Thoracic aorta (tissue), 2 donors: ENCODE measurements around the gene BDP1. TPM values are rescaled to one million over a fixed set of nuclear protein-coding genes. Genes with fewer than 3 reads are reported as not detected.

Source experiments
- ATAC-seq: fragments of 150-250 bp; one replicate; pipeline ENCODE4 v1.8.0; 2017; ENCODE audit warnings: low read depth; ENCODE audit not compliant: insufficient number of reproducible peaks, low FRiP score
- DNase-seq: peaks from one replicate; pipeline ENCODE4 v3.0.0-alpha.2; 2020; ENCODE audit warnings: low spot score
- H3K27ac ChIP-seq, 2 donors: fragments of 200-600 bp; sonication (generic); 1 replicate in 1 of 2; 2 replicates in 1 of 2; pipeline ENCODE4 v1.5.1; 2016; ENCODE audit warnings: mild to moderate bottlenecking in 2 of 2, moderate library complexity in 2 of 2
- H3K27me3 ChIP-seq: fragments of 200-600 bp; sonication (generic); replicated peaks from 2 replicates; pipeline ENCODE4 v1.6.0; 2016; ENCODE audit warnings: mild to moderate bottlenecking; ENCODE audit not compliant: insufficient read depth
- H3K36me3 ChIP-seq: fragments of 200-600 bp; sonication (generic); one replicate; pipeline ENCODE4 v1.5.1; 2016
- H3K4me1 ChIP-seq, 2 donors: fragments of 200-600 bp; sonication (generic); 1 replicate in 1 of 2; 2 replicates in 1 of 2; pipeline versions ENCODE4 v1.5.1 to v1.6.0; 2016; ENCODE audit warnings: low read depth in 2 of 2, mild to moderate bottlenecking in 1 of 2; ENCODE audit not compliant: control insufficient read depth in 1 of 2
- H3K4me3 ChIP-seq: fragments of 200-600 bp; sonication (generic); 2 replicates; pipeline ENCODE4 v1.5.1; 2016; ENCODE audit warnings: mild to moderate bottlenecking
- H3K9me3 ChIP-seq: fragments of 200-600 bp; sonication (generic); 2 replicates; pipeline ENCODE4 v1.5.1; 2016
- total RNA-seq, 2 donors: library from RNA; depleted of rRNA; stranded (reverse); fragments of >200 nt; gene quantifications; one replicate each; pipeline versions ENCODE4 v1.1.0 to v1.2.3, GENCODE V29; 2016
- TF ChIP-seq, protein P1 (sequence below): fragments of 200-600 bp; sonication (generic); IDR thresholded peaks from one replicate; pipeline ENCODE4 v1.5.1; 2019; ENCODE audit warnings: antibody characterized with exemption

BDP1 gene
- total RNA-seq, 2 donors from 2014 or later = 29.2 to 47.8 TPM

DNA sequence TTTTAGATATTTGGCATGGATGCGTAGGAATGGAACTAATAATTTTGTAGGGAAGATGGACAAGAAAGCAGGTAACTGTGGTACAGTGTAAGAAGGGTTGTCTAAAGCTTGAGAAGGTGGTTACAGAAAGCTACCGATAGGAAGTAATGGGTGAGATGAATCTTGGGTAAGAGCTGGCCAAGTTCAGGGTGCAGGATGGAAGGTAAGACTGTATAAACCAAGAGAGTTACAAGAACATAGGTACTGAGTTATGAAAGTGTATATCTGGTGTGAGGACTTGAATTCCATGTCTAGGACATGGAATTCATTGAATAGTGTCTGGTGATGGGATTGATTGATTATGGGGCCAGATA, 133.1 kb downstream of the BDP1 start:
- Histone ChIP-seq H3K36me3 (no peaks in the 10 kb centered on the region), H3K27me3 (no peaks in the 10 kb centered on the region), H3K9me3 (no peaks in the 10 kb centered on the region), H3K4me3 (peak overlapping the region; percentile 82), H3K4me1 (peaks cover 16 to 60% of the 10 kb centered on the region in 2 donors), H3K27ac (peak overlapping the region; percentile 7 to 84)
- TF ChIP-seq, protein P1, sequence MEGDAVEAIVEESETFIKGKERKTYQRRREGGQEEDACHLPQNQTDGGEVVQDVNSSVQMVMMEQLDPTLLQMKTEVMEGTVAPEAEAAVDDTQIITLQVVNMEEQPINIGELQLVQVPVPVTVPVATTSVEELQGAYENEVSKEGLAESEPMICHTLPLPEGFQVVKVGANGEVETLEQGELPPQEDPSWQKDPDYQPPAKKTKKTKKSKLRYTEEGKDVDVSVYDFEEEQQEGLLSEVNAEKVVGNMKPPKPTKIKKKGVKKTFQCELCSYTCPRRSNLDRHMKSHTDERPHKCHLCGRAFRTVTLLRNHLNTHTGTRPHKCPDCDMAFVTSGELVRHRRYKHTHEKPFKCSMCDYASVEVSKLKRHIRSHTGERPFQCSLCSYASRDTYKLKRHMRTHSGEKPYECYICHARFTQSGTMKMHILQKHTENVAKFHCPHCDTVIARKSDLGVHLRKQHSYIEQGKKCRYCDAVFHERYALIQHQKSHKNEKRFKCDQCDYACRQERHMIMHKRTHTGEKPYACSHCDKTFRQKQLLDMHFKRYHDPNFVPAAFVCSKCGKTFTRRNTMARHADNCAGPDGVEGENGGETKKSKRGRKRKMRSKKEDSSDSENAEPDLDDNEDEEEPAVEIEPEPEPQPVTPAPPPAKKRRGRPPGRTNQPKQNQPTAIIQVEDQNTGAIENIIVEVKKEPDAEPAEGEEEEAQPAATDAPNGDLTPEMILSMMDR = no peak
- ATAC-seq = no peak
- DNase-seq = no peak

DNA sequence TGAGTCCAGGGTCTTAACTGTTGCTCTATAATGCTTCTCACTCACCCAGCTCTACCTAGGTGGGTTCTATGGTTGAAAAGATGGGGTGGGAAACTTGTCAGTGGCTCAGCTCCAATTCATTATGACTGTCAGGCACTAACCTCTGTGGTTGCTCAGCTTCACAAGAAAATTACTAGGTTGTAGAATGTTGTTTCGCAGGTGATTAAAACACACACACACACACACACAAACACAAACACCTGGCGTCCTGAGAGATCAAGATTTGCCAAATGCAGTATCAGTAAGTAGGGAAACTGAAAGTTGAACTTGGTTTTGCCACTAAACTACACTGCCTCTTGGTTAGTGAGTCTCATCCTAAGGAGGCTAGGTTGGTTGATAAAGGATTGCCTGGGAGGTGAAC, 134.5 kb downstream of the BDP1 start:
- ATAC-seq (no peak), DNase-seq (no peak)
- H3K4me3 ChIP-seq = no peak overlapping the region
- no peaks in the 10 kb centered on the region for H3K9me3 ChIP-seq
- H3K36me3 ChIP-seq = no peaks in the 10 kb centered on the region
- H3K27me3 ChIP-seq = no peaks in the 10 kb centered on the region
- peaks cover 13 to 52% of the 10 kb centered on the region in 2 donors for H3K4me1 ChIP-seq
- no peak overlapping the region for H3K27ac ChIP-seq
- TF ChIP-seq, protein P1 = no peak

DNA sequence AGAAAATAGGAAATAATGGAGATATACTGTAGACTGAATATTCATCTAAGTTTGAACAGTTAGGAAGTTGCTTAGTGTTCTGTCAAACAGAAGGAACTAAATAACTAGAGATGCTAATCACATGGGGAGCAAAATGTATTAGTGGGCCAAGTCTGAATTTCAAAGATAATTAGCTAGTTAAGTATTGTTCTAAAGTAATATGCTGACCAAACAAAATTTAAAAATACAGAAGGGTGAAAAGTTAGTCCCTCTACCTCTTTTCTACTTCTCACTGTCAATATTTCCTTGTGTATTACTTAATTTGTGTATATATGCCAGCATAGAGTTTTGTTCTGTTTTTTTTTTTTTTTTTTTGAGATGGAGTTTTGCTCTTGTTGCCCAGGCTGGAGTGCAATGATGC, 135.6 kb downstream of the BDP1 start:
- DNase-seq (no peak), ATAC-seq (no peak)
- peaks cover under 1% of the 10 kb centered on the region for H3K36me3 ChIP-seq
- H3K4me1 ChIP-seq = peaks cover 19 to 60% of the 10 kb centered on the region in 2 donors
- H3K9me3 ChIP-seq = no peaks in the 10 kb centered on the region
- H3K27me3 ChIP-seq = no peaks in the 10 kb centered on the region
- H3K27ac ChIP-seq = peak overlapping the region in 1 of 2 donors; percentile 39
- TF ChIP-seq, protein P1 = no peak
- no peak overlapping the region for H3K4me3 ChIP-seq

DNA sequence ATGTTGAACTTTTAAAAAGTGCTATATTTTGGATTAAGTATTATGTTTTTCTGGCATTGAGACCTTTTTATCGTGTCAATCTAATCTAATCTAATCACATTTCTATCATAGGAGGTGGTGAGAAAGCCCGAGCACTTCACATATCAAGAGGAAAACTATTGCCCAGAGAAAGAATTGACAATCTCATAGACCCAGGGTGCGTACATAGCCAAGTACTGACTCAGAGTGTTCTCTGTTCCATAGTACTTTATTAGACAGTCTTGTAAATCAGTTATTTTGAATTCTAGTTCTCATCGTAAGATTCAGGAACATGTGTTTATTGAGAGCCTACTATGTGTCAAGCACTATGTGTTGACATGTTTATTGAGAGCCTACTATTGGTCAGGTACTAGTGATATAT, 140.7 kb downstream of the BDP1 start:
- no peaks in the 10 kb centered on the region for H3K9me3 ChIP-seq
- H3K4me1 ChIP-seq = peaks cover 15 to 37% of the 10 kb centered on the region in 2 donors
- peaks cover 20% of the 10 kb centered on the region for H3K36me3 ChIP-seq
- H3K4me3 ChIP-seq = no peak overlapping the region
- H3K27ac ChIP-seq = peak overlapping the region; percentile 14 to 47
- no peaks in the 10 kb centered on the region for H3K27me3 ChIP-seq
- TF ChIP-seq, protein P1 = no peak
- no peak for DNase-seq
- ATAC-seq = no peak

DNA sequence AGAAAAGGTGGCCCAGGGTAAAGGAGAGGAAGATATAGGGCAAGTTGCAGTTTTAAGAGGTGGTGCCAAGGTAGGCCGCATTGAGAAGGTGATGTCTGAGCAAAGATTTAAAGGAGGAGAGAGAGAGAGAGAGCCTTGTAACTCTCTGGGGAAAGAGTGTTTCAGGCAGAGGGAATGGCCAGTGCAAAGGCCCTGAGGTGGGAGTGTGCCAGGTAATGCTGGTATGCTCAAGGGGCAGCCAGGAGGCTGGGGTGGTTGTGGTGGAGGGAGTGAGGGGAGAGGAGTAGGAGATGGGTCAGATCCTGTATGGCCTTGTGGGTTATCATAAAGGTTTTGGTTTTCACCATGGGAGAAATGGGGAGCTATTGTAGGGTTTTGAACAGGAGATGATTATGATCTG, 141.6 kb downstream of the BDP1 start:
- H3K27me3 ChIP-seq = no peaks in the 10 kb centered on the region
- H3K36me3 ChIP-seq = peaks cover 20% of the 10 kb centered on the region
- DNase-seq = no peak
- no peak for ATAC-seq
- H3K27ac ChIP-seq = peak overlapping the region in 1 of 2 donors; percentile 47
- peaks cover 18 to 45% of the 10 kb centered on the region in 2 donors for H3K4me1 ChIP-seq
- H3K9me3 ChIP-seq = no peaks in the 10 kb centered on the region
- H3K4me3 ChIP-seq = no peak overlapping the region
- TF ChIP-seq, protein P1 = no peak
